Measurements from ENCODE around the gene SPATA31D4.

Gene SPATA31D4

DNA sequence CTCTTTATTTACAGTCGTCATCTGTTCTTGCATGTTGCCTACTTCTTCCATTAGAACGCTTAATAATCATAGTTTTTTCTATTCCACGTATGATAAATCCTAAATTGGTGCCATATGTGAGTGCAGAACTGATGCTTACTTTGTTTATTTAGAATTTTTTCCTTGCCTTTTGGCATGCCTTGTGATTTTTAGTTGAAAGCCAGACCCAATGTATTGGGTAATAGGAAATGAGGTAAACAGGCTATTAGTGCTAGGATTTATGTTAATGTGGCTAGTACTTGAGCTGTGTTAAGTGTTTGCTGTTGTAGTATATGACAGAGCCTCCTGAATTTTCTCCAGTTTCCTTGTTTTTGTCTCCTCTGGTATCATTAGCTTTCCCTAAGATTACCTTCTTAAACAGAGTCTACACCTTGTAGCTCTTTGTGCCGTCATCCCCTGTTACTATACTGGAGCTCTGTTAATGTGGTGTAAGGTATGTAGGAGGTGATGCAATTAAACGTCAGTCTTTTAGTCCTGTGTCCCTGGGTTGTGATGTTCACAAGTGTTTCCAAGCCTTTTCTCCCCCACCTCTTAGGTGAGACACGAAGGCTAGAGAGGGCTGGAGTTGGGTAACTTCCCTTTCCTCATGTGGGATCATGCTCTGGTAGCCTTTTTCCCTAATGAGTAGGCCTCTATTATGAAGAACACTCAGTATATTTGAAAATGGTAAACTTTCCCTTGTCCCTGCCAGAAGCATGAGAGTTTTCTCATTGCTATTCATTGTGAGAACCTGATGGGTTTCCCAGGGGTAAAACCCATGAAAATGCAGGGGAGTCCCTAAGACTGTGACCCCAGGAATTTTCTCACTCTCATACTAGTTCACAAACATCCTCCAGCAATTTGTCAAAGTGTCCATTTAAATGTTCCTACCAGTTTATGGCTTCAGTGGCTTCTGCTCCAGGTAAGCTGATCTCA is 36.3 kb downstream of the SPATA31D4 start:
- no peak for DNase-seq (ENCODE audit: low spot score)

DNA sequence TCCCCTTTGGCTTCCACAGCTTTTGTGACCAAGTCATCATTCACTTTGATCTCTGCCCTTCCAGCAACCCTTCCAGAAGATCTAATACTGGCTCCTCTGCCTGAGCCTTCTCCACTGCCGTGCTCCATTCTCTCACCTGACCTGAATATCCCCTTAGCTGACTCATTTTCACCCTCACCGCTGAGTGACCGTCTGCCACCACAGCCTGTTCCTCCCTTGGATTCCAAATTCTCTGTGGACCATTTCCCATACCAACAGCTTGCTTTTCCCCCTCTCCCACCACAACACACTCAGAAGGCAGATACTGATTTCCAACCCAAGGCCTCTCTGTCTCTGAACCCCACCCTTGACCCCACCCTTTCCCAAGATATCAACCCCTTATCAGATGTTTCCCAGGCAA is 39.8 kb downstream of the SPATA31D4 start:
- DNase-seq (ENCODE audit: low spot score) = no peak

DNA sequence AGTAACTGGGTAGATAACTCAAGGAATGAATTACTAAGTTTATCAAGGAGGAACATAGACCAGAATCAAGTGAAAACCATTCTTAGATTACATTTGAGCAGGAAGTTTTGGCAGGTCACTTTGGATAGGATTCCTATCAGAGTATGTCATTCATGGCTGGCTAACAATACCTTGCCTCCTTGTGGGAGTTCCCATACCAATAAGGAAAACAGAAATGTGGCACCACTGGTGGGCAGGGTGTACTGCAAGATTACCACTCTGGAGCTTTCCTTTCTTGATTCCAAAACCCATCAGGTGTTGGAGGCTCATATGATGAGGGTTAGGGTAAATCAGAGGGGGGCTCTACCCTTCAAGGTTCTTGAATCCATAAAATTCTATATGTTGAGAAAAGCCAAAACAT is 41.7 kb downstream of the SPATA31D4 start:
- no peak for DNase-seq (ENCODE audit: low spot score)

DNA sequence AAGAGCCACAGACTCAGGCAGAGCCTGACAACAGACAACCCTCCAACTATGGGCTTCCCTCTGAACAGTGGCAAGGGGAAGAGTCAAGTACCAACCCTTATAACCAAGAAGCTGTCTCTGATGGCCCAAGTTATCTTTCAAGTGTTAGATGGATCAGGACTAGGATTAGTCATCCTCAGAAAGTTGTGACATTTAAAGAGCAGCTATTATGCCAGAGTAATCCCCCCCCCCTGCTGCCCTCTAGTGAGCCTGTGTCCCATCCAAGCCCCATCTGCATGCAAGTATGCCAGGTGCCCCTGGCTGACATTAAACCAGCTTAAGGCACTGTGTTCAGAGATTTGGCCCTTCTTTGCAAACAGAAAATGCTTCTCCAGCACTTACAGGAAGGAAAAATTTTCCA is 43.5 kb downstream of the SPATA31D4 start:
- DNase-seq (ENCODE audit: low spot score) = no peak

DNA sequence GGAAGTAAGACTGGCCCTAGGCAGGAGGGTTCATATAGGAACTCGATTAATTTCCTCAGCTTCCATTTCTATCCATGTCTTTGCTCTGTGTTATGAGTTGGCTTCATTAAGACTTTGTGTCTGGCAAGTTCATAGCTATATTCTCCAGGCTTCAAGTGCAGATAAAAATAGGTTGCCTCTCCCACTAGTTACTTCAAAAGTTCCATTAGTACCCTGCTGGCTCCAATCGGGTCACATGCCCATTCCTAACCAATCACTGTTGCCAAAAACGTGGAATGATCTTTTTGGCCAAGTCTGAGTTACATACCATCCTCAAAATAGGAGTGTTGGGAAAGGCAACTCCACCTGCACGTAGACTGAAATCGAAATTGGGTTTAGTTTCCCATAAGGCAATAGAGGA is 46.5 kb downstream of the SPATA31D4 start:
- DNase-seq (ENCODE audit: low spot score) = no peak

DNA sequence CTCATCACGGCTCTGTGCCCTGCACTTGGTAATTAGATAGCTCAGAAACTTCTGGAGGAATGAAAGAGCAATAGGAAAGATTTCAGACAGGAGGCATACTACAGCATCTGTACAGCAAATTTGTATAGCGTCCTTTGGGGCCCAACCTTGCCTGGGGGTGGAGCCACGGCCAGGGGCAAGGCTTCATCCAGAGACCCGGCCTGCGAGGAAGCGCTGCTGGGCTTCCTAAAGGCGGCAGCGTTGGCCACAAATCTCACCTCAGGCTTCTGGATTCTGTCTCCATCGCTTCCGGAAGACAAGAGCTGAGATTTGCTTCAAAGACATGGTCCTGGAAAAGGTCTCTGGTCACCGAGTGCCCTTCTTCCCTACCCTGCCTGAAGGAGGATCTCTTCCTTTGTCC is 48.1 kb downstream of the SPATA31D4 start:
- no peak for DNase-seq (ENCODE audit: low spot score)

- no peak for DNase-seq (ENCODE audit: low spot score)
Measured at GRCh38 chr9:81979196-81979595, 51.0 kb downstream of the SPATA31D4 start.

GRCh38 chr9:81980568-81980967 is 52.3 kb downstream of the SPATA31D4 start:
- DNase-seq (ENCODE audit: low spot score) = no peak

GRCh38 chr9:81981883-81982282 is 53.7 kb downstream of the SPATA31D4 start:
- DNase-seq (ENCODE audit: low spot score) = no peak

Measured in SW480 (cell line).